Loucy (cell line): Measurements from ENCODE around the gene ZDHHC18.

Source experiments
- H2AFZ ChIP-seq: fragments of 200-600 bp; sonication (generic); 2 replicates; pipeline ENCODE4 v1.6.0; 2016; ENCODE audit warnings: antibody characterized with exemption, mild to moderate bottlenecking, low read length, moderate library complexity
- H3F3A ChIP-seq: fragments of 200-600 bp; 2 replicates; pipeline ENCODE4 v1.6.0; 2016; ENCODE audit warnings: antibody characterized with exemption, low read depth, mild to moderate bottlenecking
- H3K27me3 ChIP-seq: fragments of 200-600 bp; sonication (generic); 2 replicates; pipeline ENCODE4 v1.6.1; 2014; ENCODE audit warnings: low read length, mild to moderate bottlenecking; ENCODE audit not compliant: insufficient read depth, poor library complexity, severe bottlenecking
- H3K36me3 ChIP-seq: fragments of 200-600 bp; sonication (generic); 2 replicates; pipeline ENCODE4 v1.6.1; 2016; ENCODE audit warnings: low read length; ENCODE audit not compliant: insufficient read depth
- H3K4me1 ChIP-seq: fragments of 200-600 bp; sonication (generic); 2 replicates; pipeline ENCODE4 v1.5.1; 2014; ENCODE audit warnings: low read length, mild to moderate bottlenecking; ENCODE audit not compliant: insufficient read depth, poor library complexity, severe bottlenecking
- H3K4me2 ChIP-seq: fragments of 200-600 bp; sonication (generic); 2 replicates; pipeline ENCODE4 v1.6.0; 2014; ENCODE audit warnings: antibody characterized with exemption, low read length, low read depth, mild to moderate bottlenecking; ENCODE audit not compliant: poor library complexity, severe bottlenecking
- H3K4me3 ChIP-seq: fragments of 200-600 bp; sonication (generic); 2 replicates; pipeline ENCODE4 v1.5.1; 2014; ENCODE audit warnings: low read length, mild to moderate bottlenecking, mixed read lengths; ENCODE audit not compliant: poor library complexity, severe bottlenecking
- H3K79me2 ChIP-seq: fragments of 200-600 bp; sonication (generic); 2 replicates; pipeline ENCODE4 v1.6.1; 2014; ENCODE audit warnings: low read length; ENCODE audit not compliant: insufficient read depth
- H3K9ac ChIP-seq: fragments of 200-600 bp; sonication (generic); 2 replicates; pipeline ENCODE4 v1.6.0; 2014; ENCODE audit warnings: mild to moderate bottlenecking, low read depth, low read length, moderate library complexity; ENCODE audit not compliant: poor library complexity, severe bottlenecking
- H3K9me2 ChIP-seq: fragments of 200-600 bp; sonication (generic); replicated peaks from 2 replicates; pipeline ENCODE4 v1.6.1; 2016; ENCODE audit warnings: low read depth, low read length, mixed read lengths
- H3K9me3 ChIP-seq: fragments of 200-600 bp; sonication (generic); 2 replicates; pipeline ENCODE4 v1.6.1; 2014; ENCODE audit warnings: mild to moderate bottlenecking, antibody characterized with exemption, low read length, low read depth; ENCODE audit not compliant: insufficient read depth
- H4K20me1 ChIP-seq: fragments of 200-600 bp; sonication (generic); 2 replicates; pipeline ENCODE4 v1.6.0; 2014; ENCODE audit warnings: antibody characterized with exemption, low read length, mild to moderate bottlenecking; ENCODE audit not compliant: insufficient read depth, poor library complexity, severe bottlenecking
- EZH2phosphoT487 ChIP-seq: fragments of 200-600 bp; IDR thresholded peaks from 2 replicates; pipeline ENCODE4 v1.6.1; 2018; ENCODE audit warnings: antibody characterized with exemption, mild to moderate bottlenecking, moderate library complexity, borderline replicate concordance
- TF ChIP-seq, protein P1 (sequence below): fragments of 200-600 bp; sonication (generic); conservative IDR thresholded peaks from 2 replicates; pipeline ENCODE4 v1.5.1; 2014; ENCODE audit warnings: mild to moderate bottlenecking, antibody characterized with exemption, low read length

Gene ZDHHC18

GRCh38 chr1:26855636-26856035 is 29.1 kb downstream of the ZDHHC18 start:
- H3K4me3 ChIP-seq: no peak overlapping the region
- no peaks in the 10 kb centered on the region for H3K4me1 ChIP-seq
- TF ChIP-seq EZH2phosphoT487: no peak
- TF ChIP-seq, protein P1, sequence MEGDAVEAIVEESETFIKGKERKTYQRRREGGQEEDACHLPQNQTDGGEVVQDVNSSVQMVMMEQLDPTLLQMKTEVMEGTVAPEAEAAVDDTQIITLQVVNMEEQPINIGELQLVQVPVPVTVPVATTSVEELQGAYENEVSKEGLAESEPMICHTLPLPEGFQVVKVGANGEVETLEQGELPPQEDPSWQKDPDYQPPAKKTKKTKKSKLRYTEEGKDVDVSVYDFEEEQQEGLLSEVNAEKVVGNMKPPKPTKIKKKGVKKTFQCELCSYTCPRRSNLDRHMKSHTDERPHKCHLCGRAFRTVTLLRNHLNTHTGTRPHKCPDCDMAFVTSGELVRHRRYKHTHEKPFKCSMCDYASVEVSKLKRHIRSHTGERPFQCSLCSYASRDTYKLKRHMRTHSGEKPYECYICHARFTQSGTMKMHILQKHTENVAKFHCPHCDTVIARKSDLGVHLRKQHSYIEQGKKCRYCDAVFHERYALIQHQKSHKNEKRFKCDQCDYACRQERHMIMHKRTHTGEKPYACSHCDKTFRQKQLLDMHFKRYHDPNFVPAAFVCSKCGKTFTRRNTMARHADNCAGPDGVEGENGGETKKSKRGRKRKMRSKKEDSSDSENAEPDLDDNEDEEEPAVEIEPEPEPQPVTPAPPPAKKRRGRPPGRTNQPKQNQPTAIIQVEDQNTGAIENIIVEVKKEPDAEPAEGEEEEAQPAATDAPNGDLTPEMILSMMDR: no peak
- no peak overlapping the region for H3K4me2 ChIP-seq
- no peaks in the 10 kb centered on the region for H3K9me2 ChIP-seq
- no peak overlapping the region for H2AFZ ChIP-seq
- H3F3A ChIP-seq: no peaks in the 10 kb centered on the region
- no peaks in the 10 kb centered on the region for H3K9me3 ChIP-seq
- H3K27me3 ChIP-seq: no peaks in the 10 kb centered on the region
- H4K20me1 ChIP-seq: no peaks in the 10 kb centered on the region
- peaks cover 44% of the 10 kb centered on the region; the same call in 1 of the 2 replicates for H3K36me3 ChIP-seq
- no peaks in the 10 kb centered on the region for H3K79me2 ChIP-seq
- H3K9ac ChIP-seq: no peak overlapping the region

GRCh38 chr1:26856181-26856580 is 29.7 kb downstream of the ZDHHC18 start:
- no peaks in the 10 kb centered on the region for H4K20me1 ChIP-seq
- H3K27me3 ChIP-seq: no peaks in the 10 kb centered on the region
- H3K9ac ChIP-seq: no peak overlapping the region
- H3K9me3 ChIP-seq: no peaks in the 10 kb centered on the region
- no peaks in the 10 kb centered on the region for H3K4me1 ChIP-seq
- no peaks in the 10 kb centered on the region for H3K9me2 ChIP-seq
- H3F3A ChIP-seq: no peaks in the 10 kb centered on the region
- H3K4me3 ChIP-seq: no peak overlapping the region
- TF ChIP-seq, protein P1: no peak
- TF ChIP-seq EZH2phosphoT487: no peak
- H3K4me2 ChIP-seq: no peak overlapping the region
- no peak overlapping the region for H2AFZ ChIP-seq
- peaks cover 38% of the 10 kb centered on the region; the same call in 1 of the 2 replicates for H3K36me3 ChIP-seq
- H3K79me2 ChIP-seq: no peaks in the 10 kb centered on the region

GRCh38 chr1:26856604-26857469 is 30.3 kb downstream of the ZDHHC18 start:
- Histone ChIP-seq H3K36me3 (peaks cover 32% of the 10 kb centered on the region; the same call in 1 of the 2 replicates), H3K9me2 (no peaks in the 10 kb centered on the region), H3K27me3 (no peaks in the 10 kb centered on the region), H2AFZ (no peak overlapping the region), H3K4me3 (no peak overlapping the region), H3K4me1 (no peaks in the 10 kb centered on the region), H3F3A (no peaks in the 10 kb centered on the region), H3K4me2 (no peak overlapping the region), H4K20me1 (no peaks in the 10 kb centered on the region), H3K79me2 (no peaks in the 10 kb centered on the region), H3K9me3 (no peaks in the 10 kb centered on the region), H3K9ac (no peak overlapping the region)
- TF ChIP-seq, protein P1: no peak
- no peak for TF ChIP-seq EZH2phosphoT487
